ENCODE results near the gene TRIM27.
"Not testable (repeated sequence)": the region's sequence is repeated elsewhere in the genome, so short reads cannot be mapped to it uniquely, and the experiment has no call there.

The TRIM27 gene

GRCh38 chr6:28862077-28862476 lies 61.7 kb downstream of the TRIM27 start:
- DNase-seq: no peak

GRCh38 chr6:28861339-28861738 lies 62.4 kb downstream of the TRIM27 start:
- DNase-seq: no peak

GRCh38 chr6:28860581-28860980 lies 63.2 kb downstream of the TRIM27 start:
- DNase-seq: no peak

- no peak for DNase-seq
These were observed 64.8 kb downstream of the TRIM27 start for GRCh38 chr6:28858963-28859362.

GRCh38 chr6:28856620-28857005 lies 67.2 kb downstream of the TRIM27 start:
- DNase-seq: no peak

GRCh38 chr6:28854405-28854804 lies 69.4 kb downstream of the TRIM27 start:
- not testable (repeated sequence) for DNase-seq
